Bronchus fibroblast of lung (primary cell): ENCODE results near the gene TSPAN3. TPM values are rescaled to one million over a fixed set of nuclear protein-coding genes. Genes with fewer than 3 reads are reported as not detected.

ENCODE experiments used
- total RNA-seq: library from RNA; depleted of rRNA; stranded (reverse); fragments of >200 nt; gene quantifications from 2 replicates; pipeline ENCODE4 v1.2.3, GENCODE V29; 2015

The TSPAN3 gene
- total RNA-seq = 166 and 183 TPM in 2 replicates

GRCh38 chr15:77070495-77071304, at the start of gene TSPAN3:
Gene TSPAN3 (minus strand): TSS chr15:77071109. CDS start chr15:77070954, 155 bp downstream.

GRCh38 chr15:76994971-76995945, 75.7 kb downstream of the TSPAN3 start, which contains the start of gene PSTPIP1:
Gene PSTPIP1 (plus strand): TSS chr15:76995126. CDS start chr15:76995574, 448 bp downstream.

Other genes starting within 250 kb of the TSPAN3 start
- 2.4 and 6.6 TPM in 2 replicates for gene SCAPER, start 165.8 kb downstream of the TSPAN3 start, total RNA-seq
- gene RCN2, start 139.4 kb downstream of the TSPAN3 start, total RNA-seq = 48.6 and 62.2 TPM in 2 replicates
- gene PSTPIP1, start 76.0 kb downstream of the TSPAN3 start, total RNA-seq = 0.84 and 1.5 TPM in 2 replicates